ENCODE results near the gene HSPBP1. TPM values are rescaled to one million over a fixed set of nuclear protein-coding genes. Genes with fewer than 3 reads are reported as not detected.
"Not testable (repeated sequence)": the region's sequence is repeated elsewhere in the genome, so short reads cannot be mapped to it uniquely, and the experiment has no call there.

The HSPBP1 gene
- total RNA-seq, result 29.0 TPM
- long read RNA-seq, transcript HSPBP1-202 (8 exons, 1,572 nt), result major isoform, 50 of 69 reads
- long read RNA-seq, partial matches to known transcripts, result 4 of 69 reads
- long read RNA-seq, other reads (novel, unspliced or antisense), result 13 of 69 reads

DNA sequence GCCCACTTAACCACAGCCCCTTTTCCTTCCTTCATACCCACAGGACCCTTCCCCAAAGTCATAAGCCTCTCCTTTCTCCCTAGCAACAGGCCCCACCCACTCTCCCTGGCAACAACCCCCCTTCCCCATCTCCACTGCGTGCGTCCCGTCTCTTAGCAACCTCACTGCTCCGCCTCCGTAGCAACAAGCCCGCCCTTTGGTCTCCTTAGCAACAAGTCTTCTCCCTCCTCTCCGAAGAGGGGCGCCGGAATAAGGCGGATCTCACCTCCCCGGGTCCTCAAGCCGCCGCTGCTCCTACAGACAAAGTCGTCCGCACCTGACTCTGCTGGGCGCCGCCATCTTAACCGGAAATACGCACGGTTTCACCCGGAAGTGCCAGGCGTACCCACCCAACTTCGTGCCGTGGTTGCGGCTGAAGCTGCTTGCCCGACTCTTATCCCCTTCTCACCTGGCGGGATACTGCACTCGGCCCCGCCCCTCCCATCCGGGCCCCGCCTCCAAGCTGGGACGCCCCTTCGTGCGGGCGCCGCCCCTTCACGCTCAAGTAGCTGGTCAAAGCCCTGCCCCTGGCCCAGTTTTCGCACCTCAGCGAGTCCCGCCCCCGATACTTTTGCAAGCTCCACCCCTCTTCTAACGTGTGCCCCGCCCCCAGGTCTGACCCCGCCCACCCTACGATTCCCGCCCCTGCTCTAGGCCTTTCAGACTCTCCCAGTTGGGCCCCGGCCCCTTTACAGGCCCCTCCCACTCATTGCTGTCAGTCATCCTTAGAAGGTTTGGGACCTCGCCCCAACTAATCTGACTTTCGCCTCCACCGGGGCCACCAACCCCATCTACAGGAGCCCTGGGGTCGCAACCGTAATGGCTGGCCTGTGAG, at the start of gene HSPBP1:
TSS of gene HSPBP1 (minus strand) at position 341 of the 874 bp plus-strand sequence. CDS start 502 bp downstream, outside the sequence.
- H3K27ac ChIP-seq (replicated peaks), result peak within 1 kb of the TSS; percentile 86
- peak within 1 kb of the TSS; percentile 77 for H3K4me3 ChIP-seq
- no peaks in the 10 kb centered on the region for H3K9me3 ChIP-seq (replicated peaks)
- intact Hi-C loops (cut with micrococcal nuclease), result no loop called here
- H3K27me3 ChIP-seq (ENCODE audit: low read depth), result peaks cover 9% of the 10 kb centered on the region
- TF ChIP-seq, protein P1, sequence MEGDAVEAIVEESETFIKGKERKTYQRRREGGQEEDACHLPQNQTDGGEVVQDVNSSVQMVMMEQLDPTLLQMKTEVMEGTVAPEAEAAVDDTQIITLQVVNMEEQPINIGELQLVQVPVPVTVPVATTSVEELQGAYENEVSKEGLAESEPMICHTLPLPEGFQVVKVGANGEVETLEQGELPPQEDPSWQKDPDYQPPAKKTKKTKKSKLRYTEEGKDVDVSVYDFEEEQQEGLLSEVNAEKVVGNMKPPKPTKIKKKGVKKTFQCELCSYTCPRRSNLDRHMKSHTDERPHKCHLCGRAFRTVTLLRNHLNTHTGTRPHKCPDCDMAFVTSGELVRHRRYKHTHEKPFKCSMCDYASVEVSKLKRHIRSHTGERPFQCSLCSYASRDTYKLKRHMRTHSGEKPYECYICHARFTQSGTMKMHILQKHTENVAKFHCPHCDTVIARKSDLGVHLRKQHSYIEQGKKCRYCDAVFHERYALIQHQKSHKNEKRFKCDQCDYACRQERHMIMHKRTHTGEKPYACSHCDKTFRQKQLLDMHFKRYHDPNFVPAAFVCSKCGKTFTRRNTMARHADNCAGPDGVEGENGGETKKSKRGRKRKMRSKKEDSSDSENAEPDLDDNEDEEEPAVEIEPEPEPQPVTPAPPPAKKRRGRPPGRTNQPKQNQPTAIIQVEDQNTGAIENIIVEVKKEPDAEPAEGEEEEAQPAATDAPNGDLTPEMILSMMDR (IDR thresholded peaks at IDR 0.05; ENCODE audit: borderline replicate concordance), result no peak
- peak; percentile 87 for DNase-seq
- peaks cover 17% of the 10 kb centered on the region for H3K36me3 ChIP-seq
- H3K4me1 ChIP-seq, result peaks cover 30% of the 10 kb centered on the region

- H3K9me3 ChIP-seq (replicated peaks); H3K36me3 ChIP-seq; H3K27ac ChIP-seq (replicated peaks); intact Hi-C loops (cut with micrococcal nuclease); DNase-seq; H3K4me3 ChIP-seq; H3K4me1 ChIP-seq: not testable (repeated sequence)
- H3K27me3 ChIP-seq (ENCODE audit: low read depth), result peaks cover 24% of the 10 kb centered on the region
These were observed 48.9 kb upstream of the HSPBP1 start for GRCh38 chr19:55328774-55329318.

DNA sequence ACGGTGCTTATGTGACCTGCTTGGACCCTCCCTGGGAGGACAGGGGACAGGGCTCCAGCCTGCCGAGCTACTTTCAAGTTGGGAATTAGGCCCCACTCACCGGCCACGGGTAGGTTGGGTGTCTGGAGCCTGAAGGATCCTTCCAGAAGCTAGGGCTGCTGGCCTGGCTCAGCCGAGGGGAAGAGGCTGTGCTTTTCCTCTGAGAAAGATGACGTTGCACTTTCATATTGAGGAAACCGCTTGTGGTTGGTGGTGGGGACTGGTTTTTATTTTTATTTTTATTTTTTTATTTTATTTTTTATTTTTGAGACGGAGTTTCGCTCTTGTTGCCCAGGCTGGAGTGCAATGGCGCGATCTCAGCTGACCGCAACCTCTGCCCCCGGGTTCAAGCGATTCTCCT, 45.3 kb upstream of the HSPBP1 start, which contains the start of gene TMEM150B:
TSS of gene TMEM150B (minus strand) at position 170 of the 400 bp plus-strand sequence. CDS start 4,305 bp downstream, outside the sequence.
- peaks cover 36% of the 10 kb centered on the region for H3K27me3 ChIP-seq (ENCODE audit: low read depth)
- no peaks in the 10 kb centered on the region for H3K9me3 ChIP-seq (replicated peaks)
- no peaks in the 10 kb centered on the region for H3K36me3 ChIP-seq
- peak within 1 kb of the TSS; percentile 8 for H3K27ac ChIP-seq (replicated peaks)
- no peaks in the 10 kb centered on the region for H3K4me1 ChIP-seq
- peak within 1 kb of the TSS; percentile 27 for H3K4me3 ChIP-seq
- intact Hi-C loops (cut with micrococcal nuclease), result no loop called here
- TF ChIP-seq, protein P1 (IDR thresholded peaks at IDR 0.05; ENCODE audit: borderline replicate concordance), result no peak
- DNase-seq, result no peak

- Histone ChIP-seq H3K4me1 (no peaks in the 10 kb centered on the region), H3K9me3 (replicated peaks) (no peaks in the 10 kb centered on the region), H3K27me3 (ENCODE audit: low read depth) (peaks cover 37% of the 10 kb centered on the region), H3K4me3 (peak overlapping the region; percentile 27), H3K36me3 (no peaks in the 10 kb centered on the region), H3K27ac (replicated peaks) (peak overlapping the region; percentile 8)
- TF ChIP-seq, protein P1 (IDR thresholded peaks at IDR 0.05; ENCODE audit: borderline replicate concordance), result no peak
- no peak for DNase-seq
- intact Hi-C loops (cut with micrococcal nuclease), result no loop called here
These were observed 44.8 kb upstream of the HSPBP1 start for GRCh38 chr19:55324662-55325061.

DNA sequence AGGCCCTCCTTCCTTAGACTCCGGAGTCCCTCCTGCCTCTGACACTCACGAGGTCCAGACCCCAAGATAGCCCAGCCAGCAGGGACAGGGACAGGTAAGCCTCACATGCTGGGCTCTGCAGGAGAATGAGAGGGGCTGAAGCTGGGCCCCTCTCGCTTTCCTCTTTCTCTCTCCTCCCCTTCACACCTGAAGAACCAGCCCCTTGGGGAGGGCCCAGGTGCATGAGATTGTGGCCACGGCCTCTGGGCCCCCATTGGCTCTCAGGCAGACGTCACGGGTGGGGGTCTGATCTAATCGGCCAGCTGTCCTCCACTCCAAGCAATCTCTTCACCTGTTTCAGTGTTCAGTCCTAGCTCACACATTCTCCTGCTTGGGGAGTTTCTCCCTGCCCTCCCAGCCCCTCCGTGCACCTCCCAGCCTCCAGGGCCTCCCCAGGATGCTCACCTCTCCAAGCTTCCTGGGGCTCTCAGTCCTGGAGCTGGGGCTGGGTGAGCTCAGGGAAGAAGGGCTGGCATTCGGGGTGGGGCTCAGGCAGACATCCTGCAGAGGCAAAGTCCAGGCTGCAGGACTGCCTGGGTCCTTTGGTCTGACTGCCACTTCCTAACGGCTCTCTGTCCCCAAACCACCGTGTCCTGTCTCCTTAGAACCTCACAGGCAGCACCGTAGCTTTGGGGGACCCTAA, 42.4 kb upstream of the HSPBP1 start:
- no peak overlapping the region for H3K4me3 ChIP-seq
- no peak overlapping the region for H3K27ac ChIP-seq (replicated peaks)
- no peaks in the 10 kb centered on the region for H3K9me3 ChIP-seq (replicated peaks)
- TF ChIP-seq, protein P1 (IDR thresholded peaks at IDR 0.05; ENCODE audit: borderline replicate concordance), result no peak
- intact Hi-C loops (cut with micrococcal nuclease), result no loop called here
- H3K27me3 ChIP-seq (ENCODE audit: low read depth), result peaks cover 42% of the 10 kb centered on the region
- H3K4me1 ChIP-seq, result no peaks in the 10 kb centered on the region
- H3K36me3 ChIP-seq, result no peaks in the 10 kb centered on the region
- no peak for DNase-seq
